K562 (cell line): ENCODE results near the gene TAAR8. TPM values are rescaled to one million over a fixed set of nuclear protein-coding genes. Genes with fewer than 3 reads are reported as not detected.

Experiments used
- ATAC-seq: fragments of 200-7000 bp; cut with Tn5 transposase; 3 replicates; pipeline ENCODE4 v1.9.1; 2020; ENCODE audit warnings: moderate library complexity
- BruUV-seq: library from RNA; stranded (reverse); fragments of 400-500 nt; replicated peaks from 2 replicates; lab custom pipeline; 2021; lab: Mats Ljungman, UMichigan
- CTCF ChIA-PET: fragments of 300-600 bp; formaldehyde crosslinking; extraction: SDS; loops from one replicate; lab custom pipeline; 2021; ENCODE audit warnings: low intra/inter-chr PET ratio; lab: Yijun Ruan, JAX
- POLR2A ChIA-PET: fragments of 300-600, 350-650 bp; sonication (Branson Sonifier 250); formaldehyde crosslinking; extraction: SDS; loops from one replicate; lab custom pipeline; 2021; ENCODE audit warnings: antibody characterized with exemption, inconsistent platforms; lab: Yijun Ruan, JAX
- DNase-seq, 4 experiments: peaks; one replicate each; pipeline versions ENCODE4 v3.0.0 to v3.0.0-alpha.2; 2011 to 2018; ENCODE audit warnings: low spot score in 3 of 4, mixed read lengths in 3 of 4; ENCODE audit errors: extremely low read depth in 1 of 4
- FAIRE-seq: peaks from 2 replicates; lab custom pipeline; 2011; peaks lifted over from hg19 to GRCh38; lab: Jason Lieb, UNC
- H2AFZ ChIP-seq: 2 replicates; pipeline ENCODE4 v1.6.0; 2011; ENCODE audit warnings: low read depth, low read length, control low read depth, inconsistent platforms
- H3K27ac ChIP-seq: fragments of 200-600 bp; 3 replicates; pipeline ENCODE4 v1.8.0; 2011; ENCODE audit warnings: low read depth, mild to moderate bottlenecking, control low read depth, inconsistent platforms, low read length, moderate library complexity, mixed read lengths; ENCODE audit errors: extremely low read depth
- H3K27me3 ChIP-seq, 2 experiments: fragments of 300-600 bp in 1 of 2; 2 replicates in 1 of 2; 3 replicates in 1 of 2; pipeline versions ENCODE4 v1.6.0 to v1.8.0; 2011; ENCODE audit warnings: inconsistent platforms in 2 of 2, low read length in 2 of 2, mild to moderate bottlenecking in 1 of 2, mixed read lengths in 1 of 2, moderate library complexity in 1 of 2; ENCODE audit not compliant: control insufficient read depth in 2 of 2, insufficient read depth in 2 of 2
- H3K36me3 ChIP-seq: fragments of 300-600 bp; 3 replicates; pipeline ENCODE4 v1.8.0; 2011; ENCODE audit warnings: mild to moderate bottlenecking, low read length, inconsistent platforms; ENCODE audit not compliant: control insufficient read depth, insufficient read depth
- H3K4me1 ChIP-seq, 2 experiments: fragments of 200-600 bp in 1 of 2; replicated peaks in 1 of 2; 2 replicates in 1 of 2; 3 replicates in 1 of 2; pipeline versions ENCODE4 v1.5.1 to v1.8.0; 2011; ENCODE audit warnings: inconsistent platforms in 2 of 2, low read length in 2 of 2, mild to moderate bottlenecking in 1 of 2, mixed read lengths in 1 of 2, moderate library complexity in 1 of 2; ENCODE audit not compliant: control insufficient read depth in 2 of 2, insufficient read depth in 2 of 2
- H3K4me2 ChIP-seq: 2 replicates; pipeline ENCODE4 v1.6.1; 2011; ENCODE audit warnings: low read length, control low read depth, inconsistent platforms, mixed read lengths; ENCODE audit not compliant: insufficient read depth
- H3K4me3 ChIP-seq: fragments of 200-600 bp; sonication (generic), shearing (Covaris generic); 2 replicates; pipeline ENCODE4 v1.5.1; 2016; ENCODE audit warnings: control low read depth, inconsistent platforms
- H3K79me2 ChIP-seq: fragments of 200-600 bp; 3 replicates; pipeline ENCODE4 v1.8.0; 2011; ENCODE audit warnings: low read length, inconsistent platforms; ENCODE audit not compliant: control insufficient read depth, insufficient read depth
- H3K9ac ChIP-seq, 2 experiments: 2 replicates each; pipeline versions ENCODE4 v1.6.0 to v1.6.1; 2011; ENCODE audit warnings: low read depth in 2 of 2, low read length in 2 of 2, control low read depth in 1 of 2, inconsistent platforms in 1 of 2, mild to moderate bottlenecking in 1 of 2, mixed read lengths in 1 of 2; ENCODE audit not compliant: insufficient read depth in 1 of 2
- H3K9me1 ChIP-seq: one replicate; pipeline ENCODE4 v1.6.0; 2011; ENCODE audit warnings: inconsistent platforms, mild to moderate bottlenecking, low read length, moderate library complexity; ENCODE audit not compliant: control insufficient read depth, insufficient read depth
- H3K9me3 ChIP-seq: replicated peaks from 2 replicates; pipeline ENCODE4 v1.5.1; 2011; ENCODE audit warnings: low read depth, low read length, inconsistent platforms; ENCODE audit not compliant: control insufficient read depth, insufficient read depth
- H4K20me1 ChIP-seq: replicated peaks from 2 replicates; pipeline ENCODE4 v1.6.1; 2011; ENCODE audit warnings: low read length, inconsistent platforms, mixed read lengths; ENCODE audit not compliant: control insufficient read depth, insufficient read depth
- CHD1 ChIP-seq: fragments of 200-600 bp; sonication (generic); IDR thresholded peaks from one replicate; pipeline ENCODE4 v1.6.1; 2012; ENCODE audit warnings: mild to moderate bottlenecking, moderate library complexity, low read length, inconsistent platforms
- HNRNPL ChIP-seq: fragments of 200-400 bp; formaldehyde crosslinking; IDR thresholded peaks from 2 replicates; pipeline ENCODE4 v1.6.1; 2017; ENCODE audit warnings: low read depth, mild to moderate bottlenecking, low read length
- IFI16 ChIP-seq: fragments of 250-450 bp; sonication (Bioruptor Pico); IDR thresholded peaks from 2 replicates; pipeline ENCODE4 v2.1.2; 2022; ENCODE audit warnings: mild to moderate bottlenecking, inconsistent platforms
- KDM5B ChIP-seq: fragments of 200-600 bp; sonication (generic); IDR thresholded peaks from 2 replicates; pipeline ENCODE4 v1.6.1; 2012; ENCODE audit warnings: low read depth, mild to moderate bottlenecking, moderate library complexity, low read length, control low read depth, inconsistent platforms; ENCODE audit not compliant: insufficient replicate concordance
- NCOA2 ChIP-seq, 2 experiments: fragments of 450-650 bp; IDR thresholded peaks; 2 replicates each; pipeline ENCODE4 v1.6.1; 2018; ENCODE audit warnings: mild to moderate bottlenecking in 2 of 2, moderate library complexity in 1 of 2; ENCODE audit not compliant: partially characterized antibody in 2 of 2
- NFIX ChIP-seq: fragments of 250-450 bp; sonication (Bioruptor Pico); IDR thresholded peaks from 2 replicates; pipeline ENCODE4 v1.4.0; 2020; ENCODE audit warnings: low read depth, mild to moderate bottlenecking, moderate library complexity
- PCBP1 ChIP-seq: fragments of 200-400 bp; formaldehyde crosslinking; IDR thresholded peaks from 2 replicates; pipeline ENCODE4 v1.6.1; 2018; ENCODE audit warnings: mild to moderate bottlenecking, low read depth, low read length; ENCODE audit not compliant: poor library complexity, severe bottlenecking
- PHB2 ChIP-seq: fragments of 450-650 bp; IDR thresholded peaks from 2 replicates; pipeline ENCODE4 v1.6.1; 2017; ENCODE audit warnings: low read depth
- TCF7L2 ChIP-seq: fragments of 150-350 bp; IDR thresholded peaks from 2 replicates; pipeline ENCODE4 v1.6.1; 2016; ENCODE audit warnings: low read depth, mild to moderate bottlenecking, low read length, moderate library complexity
- ZFP30 ChIP-seq: fragments of 250-450 bp; sonication (Bioruptor Pico); IDR thresholded peaks from 2 replicates; pipeline ENCODE4 v1.8.0; 2022; ENCODE audit warnings: moderate library complexity, mild to moderate bottlenecking, inconsistent platforms, borderline replicate concordance
- ZNF707 ChIP-seq: fragments of 250-450 bp; sonication (Bioruptor Pico); conservative IDR thresholded peaks from 2 replicates; pipeline ENCODE4 v1.8.0; 2022; ENCODE audit warnings: inconsistent platforms, mild to moderate bottlenecking, moderate library complexity
- whole genome bisulfite sequencing: fragments of 100-300 bp; shearing (Covaris generic); methylation state at CpG from one replicate; pipeline ENCODE4 v1.1.6; 2016; ENCODE audit warnings: low coverage, mixed read lengths; ENCODE audit not compliant: insufficient coverage; ENCODE audit errors: missing lambda C conversion rate; 5-methylcytosine and 5-hydroxymethylcytosine counted together
- in situ Hi-C: fragments of 300-500 bp; cut with MboI; formaldehyde crosslinking; loops from 4 replicates; pipeline ENCODE4 v1.15.0; 2018; ENCODE audit warnings: inconsistent platforms, mixed read lengths
- intact Hi-C: fragments of 100-400 bp; cut with micrococcal nuclease; formaldehyde crosslinking; loops from 2 replicates; pipeline ENCODE4 v1.14.2; 2022
- polyA plus RNA-seq, 8 experiments: library from polyadenylated mRNA; depleted of rRNA in 4 of 8; stranded (reverse) in 5 of 8; unstranded in 3 of 8; fragments of >200 nt; fragmentation: Nextera tagmentation in 2 of 8; fragmentation: Illumina TruSeq in 1 of 8; extraction: Ambion mirVana in 2 of 8; extraction: Trizol in 1 of 8; gene quantifications; 2 replicates each; pipeline versions ENCODE4 v1.2.1 to v1.2.3, GENCODE V29; 2011 to 2014; ENCODE audit warnings: inconsistent platforms in 1 of 8, missing spikeins in 1 of 8
- total RNA-seq, 7 experiments: library from RNA; depleted of rRNA in 6 of 7; stranded (reverse); fragments of >200 nt in 6 of 7; fragmentation: Illumina TruSeq in 2 of 7; extraction: Trizol in 2 of 7; gene quantifications; 2 replicates each; pipeline versions ENCODE4 v1.2.1 to v1.2.3, GENCODE V29; 2011 to 2021; ENCODE audit warnings: low replicate concordance in 1 of 7
- TF ChIP-seq, protein P1 (sequence below): fragments of 250-450 bp; sonication (Bioruptor Pico); IDR thresholded peaks from 2 replicates; pipeline ENCODE4 v1.5.0; 2021
- TF ChIP-seq, protein P2 (sequence below): sonication (generic); formaldehyde crosslinking; IDR thresholded peaks from 2 replicates; pipeline ENCODE4 v1.5.0; 2020; ENCODE audit warnings: missing genetic modification reagents
- TF ChIP-seq, protein P3 (sequence below): sonication (generic); formaldehyde crosslinking; IDR thresholded peaks from 2 replicates; pipeline ENCODE4 v1.8.0; 2022; ENCODE audit warnings: missing genetic modification reagents, mild to moderate bottlenecking, borderline replicate concordance
- TF ChIP-seq, protein P4 (sequence below): sonication (generic); formaldehyde crosslinking; IDR thresholded peaks from 2 replicates; pipeline ENCODE4 v1.8.0; 2023; ENCODE audit warnings: mild to moderate bottlenecking, missing genetic modification reagents

TAAR8 gene
- total and polyA plus RNA-seq, 9 of the 15 experiments (the other 6 are each of a cell fraction or from before 2014, with no cell fraction given), result not detected

DNA sequence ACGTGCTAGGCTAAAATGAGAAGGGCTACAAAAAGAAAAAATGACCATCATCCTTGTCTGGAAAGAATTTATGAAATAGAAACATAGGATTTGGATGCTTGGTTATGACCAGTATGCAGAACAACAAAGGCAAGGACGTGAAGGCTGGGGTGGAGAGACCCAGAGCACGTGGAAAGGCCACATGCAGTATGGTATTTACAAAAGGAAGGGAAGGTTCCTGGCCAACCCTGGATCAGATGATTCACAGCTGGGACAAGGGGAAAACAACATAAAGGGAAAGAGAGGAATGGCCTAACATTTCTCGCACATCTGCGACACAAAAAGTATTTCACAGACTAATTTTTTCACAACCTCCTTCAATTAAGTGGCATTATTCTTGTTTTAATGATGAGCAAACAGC lies 47.7 kb upstream of the TAAR8 start:
- no peak overlapping the region for H2AFZ ChIP-seq
- H3K9me3 ChIP-seq, result no peaks in the 10 kb centered on the region
- peaks cover 30% of the 10 kb centered on the region for H3K36me3 ChIP-seq
- H3K27me3 ChIP-seq, result no peaks in the 10 kb centered on the region
- H3K4me1 ChIP-seq, result no peaks in the 10 kb centered on the region; a peak in 1 of 5 replicates
- POLR2A ChIA-PET, result no interaction called here
- no peak for ATAC-seq
- no peak for FAIRE-seq
- H3K27ac ChIP-seq, result no peak overlapping the region
- peaks cover 54% of the 10 kb centered on the region for H3K79me2 ChIP-seq
- intact Hi-C loops, result no loop called here
- no peaks in the 10 kb centered on the region; the same call in 1 of the 2 replicates for H4K20me1 ChIP-seq
- H3K4me3 ChIP-seq, result no peak overlapping the region
- in situ Hi-C loops, result loop anchor here (25.0 kb wide), 1 partner anchor 1583 kb away; no protein-coding TSS in a partner anchor
- H3K9me1 ChIP-seq, result no peaks in the 10 kb centered on the region
- CTCF ChIA-PET, result no interaction called here
- WGBS, result 83% methylated on average over 5 of the region's 5 CpGs
- no TSS peak for BruUV-seq
- DNase-seq, result no peak
- no peak overlapping the region for H3K4me2 ChIP-seq
- no peak overlapping the region for H3K9ac ChIP-seq
- TF ChIP-seq PHB2, result no peak
- TF ChIP-seq IFI16 (CRISPR knock-in tag), result no peak
- TF ChIP-seq PCBP1, result no peak
- no peak for TF ChIP-seq ZNF707 (CRISPR knock-in tag)
- TF ChIP-seq KDM5B, result no peak
- TF ChIP-seq, protein P1, sequence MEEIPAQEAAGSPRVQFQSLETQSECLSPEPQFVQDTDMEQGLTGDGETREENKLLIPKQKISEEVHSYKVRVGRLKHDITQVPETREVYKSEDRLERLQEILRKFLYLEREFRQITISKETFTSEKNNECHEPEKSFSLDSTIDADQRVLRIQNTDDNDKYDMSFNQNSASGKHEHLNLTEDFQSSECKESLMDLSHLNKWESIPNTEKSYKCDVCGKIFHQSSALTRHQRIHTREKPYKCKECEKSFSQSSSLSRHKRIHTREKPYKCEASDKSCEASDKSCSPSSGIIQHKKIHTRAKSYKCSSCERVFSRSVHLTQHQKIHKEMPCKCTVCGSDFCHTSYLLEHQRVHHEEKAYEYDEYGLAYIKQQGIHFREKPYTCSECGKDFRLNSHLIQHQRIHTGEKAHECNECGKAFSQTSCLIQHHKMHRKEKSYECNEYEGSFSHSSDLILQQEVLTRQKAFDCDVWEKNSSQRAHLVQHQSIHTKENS (CRISPR knock-in tag), result no peak
- no peak for TF ChIP-seq NFIX
- TF ChIP-seq HNRNPL, result no peak
- no peak for TF ChIP-seq ZFP30 (CRISPR knock-in tag)
- TF ChIP-seq, protein P2, sequence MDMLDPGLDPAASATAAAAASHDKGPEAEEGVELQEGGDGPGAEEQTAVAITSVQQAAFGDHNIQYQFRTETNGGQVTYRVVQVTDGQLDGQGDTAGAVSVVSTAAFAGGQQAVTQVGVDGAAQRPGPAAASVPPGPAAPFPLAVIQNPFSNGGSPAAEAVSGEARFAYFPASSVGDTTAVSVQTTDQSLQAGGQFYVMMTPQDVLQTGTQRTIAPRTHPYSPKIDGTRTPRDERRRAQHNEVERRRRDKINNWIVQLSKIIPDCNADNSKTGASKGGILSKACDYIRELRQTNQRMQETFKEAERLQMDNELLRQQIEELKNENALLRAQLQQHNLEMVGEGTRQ, result no peak
- TF ChIP-seq, protein P3, sequence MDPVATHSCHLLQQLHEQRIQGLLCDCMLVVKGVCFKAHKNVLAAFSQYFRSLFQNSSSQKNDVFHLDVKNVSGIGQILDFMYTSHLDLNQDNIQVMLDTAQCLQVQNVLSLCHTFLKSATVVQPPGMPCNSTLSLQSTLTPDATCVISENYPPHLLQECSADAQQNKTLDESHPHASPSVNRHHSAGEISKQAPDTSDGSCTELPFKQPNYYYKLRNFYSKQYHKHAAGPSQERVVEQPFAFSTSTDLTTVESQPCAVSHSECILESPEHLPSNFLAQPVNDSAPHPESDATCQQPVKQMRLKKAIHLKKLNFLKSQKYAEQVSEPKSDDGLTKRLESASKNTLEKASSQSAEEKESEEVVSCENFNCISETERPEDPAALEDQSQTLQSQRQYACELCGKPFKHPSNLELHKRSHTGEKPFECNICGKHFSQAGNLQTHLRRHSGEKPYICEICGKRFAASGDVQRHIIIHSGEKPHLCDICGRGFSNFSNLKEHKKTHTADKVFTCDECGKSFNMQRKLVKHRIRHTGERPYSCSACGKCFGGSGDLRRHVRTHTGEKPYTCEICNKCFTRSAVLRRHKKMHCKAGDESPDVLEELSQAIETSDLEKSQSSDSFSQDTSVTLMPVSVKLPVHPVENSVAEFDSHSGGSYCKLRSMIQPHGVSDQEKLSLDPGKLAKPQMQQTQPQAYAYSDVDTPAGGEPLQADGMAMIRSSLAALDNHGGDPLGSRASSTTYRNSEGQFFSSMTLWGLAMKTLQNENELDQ (CRISPR knock-in tag), result no peak
- TF ChIP-seq CHD1, result no peak
- no peak for TF ChIP-seq TCF7L2
- TF ChIP-seq NCOA2 (IDR thresholded peaks at IDR 0.05; ENCODE audit: partially characterized antibody in 2 of 2), result no peak
- TF ChIP-seq, protein P4, sequence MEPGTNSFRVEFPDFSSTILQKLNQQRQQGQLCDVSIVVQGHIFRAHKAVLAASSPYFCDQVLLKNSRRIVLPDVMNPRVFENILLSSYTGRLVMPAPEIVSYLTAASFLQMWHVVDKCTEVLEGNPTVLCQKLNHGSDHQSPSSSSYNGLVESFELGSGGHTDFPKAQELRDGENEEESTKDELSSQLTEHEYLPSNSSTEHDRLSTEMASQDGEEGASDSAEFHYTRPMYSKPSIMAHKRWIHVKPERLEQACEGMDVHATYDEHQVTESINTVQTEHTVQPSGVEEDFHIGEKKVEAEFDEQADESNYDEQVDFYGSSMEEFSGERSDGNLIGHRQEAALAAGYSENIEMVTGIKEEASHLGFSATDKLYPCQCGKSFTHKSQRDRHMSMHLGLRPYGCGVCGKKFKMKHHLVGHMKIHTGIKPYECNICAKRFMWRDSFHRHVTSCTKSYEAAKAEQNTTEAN (CRISPR knock-in tag), result no peak
